Measurements from ENCODE around the gene OR9Q1.
A peak's percentile ranks its signal among the peaks of the same experiment; 100 is the strongest.

DNA sequence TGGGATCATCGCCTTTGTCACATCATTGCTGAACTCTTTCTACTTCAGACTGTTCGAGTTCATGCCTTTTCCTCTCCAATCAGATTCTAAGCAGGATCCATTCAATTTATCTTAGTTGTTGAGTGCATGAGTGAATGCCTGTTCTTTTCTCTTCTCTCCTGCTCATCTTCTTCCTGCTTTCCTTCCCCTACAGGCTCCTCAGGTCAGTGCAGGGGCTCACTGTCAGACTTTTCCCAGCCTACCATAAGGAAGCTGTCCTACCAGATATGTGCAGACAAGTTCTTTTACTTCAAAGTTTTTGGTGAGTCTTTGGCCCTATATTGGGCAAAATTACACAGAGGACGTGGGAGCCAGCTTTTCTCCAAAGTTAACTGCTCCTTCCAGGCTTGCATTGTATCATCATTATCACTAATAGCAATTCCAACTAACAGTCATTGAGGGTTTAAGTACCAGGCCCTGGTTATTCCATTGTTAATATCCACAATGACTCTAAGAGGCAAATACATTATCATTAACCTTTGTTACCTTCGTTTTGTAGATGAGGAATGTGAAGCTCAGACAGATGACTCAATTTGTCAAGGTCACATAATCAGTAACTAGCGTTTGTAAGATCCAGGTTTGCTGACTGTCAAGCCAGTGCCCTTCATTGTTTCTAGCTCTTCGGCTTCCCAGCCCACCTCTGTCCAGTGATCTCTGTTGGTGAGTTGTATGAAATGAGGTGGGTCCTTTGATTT is 37.4 kb downstream of the OR9Q1 start:
- no peak for TF ChIP-seq EZH2 (IDR thresholded peaks at IDR 0.05)
- TF ChIP-seq, protein P1, sequence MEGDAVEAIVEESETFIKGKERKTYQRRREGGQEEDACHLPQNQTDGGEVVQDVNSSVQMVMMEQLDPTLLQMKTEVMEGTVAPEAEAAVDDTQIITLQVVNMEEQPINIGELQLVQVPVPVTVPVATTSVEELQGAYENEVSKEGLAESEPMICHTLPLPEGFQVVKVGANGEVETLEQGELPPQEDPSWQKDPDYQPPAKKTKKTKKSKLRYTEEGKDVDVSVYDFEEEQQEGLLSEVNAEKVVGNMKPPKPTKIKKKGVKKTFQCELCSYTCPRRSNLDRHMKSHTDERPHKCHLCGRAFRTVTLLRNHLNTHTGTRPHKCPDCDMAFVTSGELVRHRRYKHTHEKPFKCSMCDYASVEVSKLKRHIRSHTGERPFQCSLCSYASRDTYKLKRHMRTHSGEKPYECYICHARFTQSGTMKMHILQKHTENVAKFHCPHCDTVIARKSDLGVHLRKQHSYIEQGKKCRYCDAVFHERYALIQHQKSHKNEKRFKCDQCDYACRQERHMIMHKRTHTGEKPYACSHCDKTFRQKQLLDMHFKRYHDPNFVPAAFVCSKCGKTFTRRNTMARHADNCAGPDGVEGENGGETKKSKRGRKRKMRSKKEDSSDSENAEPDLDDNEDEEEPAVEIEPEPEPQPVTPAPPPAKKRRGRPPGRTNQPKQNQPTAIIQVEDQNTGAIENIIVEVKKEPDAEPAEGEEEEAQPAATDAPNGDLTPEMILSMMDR (IDR thresholded peaks at IDR 0.05), result peak; percentile 26
- no peak for TF ChIP-seq EZH2phosphoT487 (IDR thresholded peaks at IDR 0.05)
